ENCODE data around the gene DUSP10. TPM values are rescaled to one million over a fixed set of nuclear protein-coding genes. Genes with fewer than 3 reads are reported as not detected.

The DUSP10 gene
- polyA plus RNA-seq, 1 experiment: 35.9 TPM

GRCh38 chr1:221778535-221779142, 36.8 kb upstream of the DUSP10 start:
- ChIA-PET CTCF (no interaction called here), POLR2A (no interaction called here)
- TF ChIP-seq, protein P1, sequence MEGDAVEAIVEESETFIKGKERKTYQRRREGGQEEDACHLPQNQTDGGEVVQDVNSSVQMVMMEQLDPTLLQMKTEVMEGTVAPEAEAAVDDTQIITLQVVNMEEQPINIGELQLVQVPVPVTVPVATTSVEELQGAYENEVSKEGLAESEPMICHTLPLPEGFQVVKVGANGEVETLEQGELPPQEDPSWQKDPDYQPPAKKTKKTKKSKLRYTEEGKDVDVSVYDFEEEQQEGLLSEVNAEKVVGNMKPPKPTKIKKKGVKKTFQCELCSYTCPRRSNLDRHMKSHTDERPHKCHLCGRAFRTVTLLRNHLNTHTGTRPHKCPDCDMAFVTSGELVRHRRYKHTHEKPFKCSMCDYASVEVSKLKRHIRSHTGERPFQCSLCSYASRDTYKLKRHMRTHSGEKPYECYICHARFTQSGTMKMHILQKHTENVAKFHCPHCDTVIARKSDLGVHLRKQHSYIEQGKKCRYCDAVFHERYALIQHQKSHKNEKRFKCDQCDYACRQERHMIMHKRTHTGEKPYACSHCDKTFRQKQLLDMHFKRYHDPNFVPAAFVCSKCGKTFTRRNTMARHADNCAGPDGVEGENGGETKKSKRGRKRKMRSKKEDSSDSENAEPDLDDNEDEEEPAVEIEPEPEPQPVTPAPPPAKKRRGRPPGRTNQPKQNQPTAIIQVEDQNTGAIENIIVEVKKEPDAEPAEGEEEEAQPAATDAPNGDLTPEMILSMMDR (IDR thresholded peaks at IDR 0.05; ENCODE audit: low read depth, low read length): no peak
- Histone ChIP-seq H3K9me3 (ENCODE audit: control insufficient read depth, insufficient read depth, low read length) (no peaks in the 10 kb centered on the region), H3K27ac (ENCODE audit: low read depth, low read length) (no peak overlapping the region), H3K4me3 (ENCODE audit: low read depth, low read length) (no peak overlapping the region), H3K27me3 (ENCODE audit: control insufficient read depth, insufficient read depth, low read length) (no peaks in the 10 kb centered on the region)
- no peak for DNase-seq (ENCODE audit: low read depth, low spot score)

DNA sequence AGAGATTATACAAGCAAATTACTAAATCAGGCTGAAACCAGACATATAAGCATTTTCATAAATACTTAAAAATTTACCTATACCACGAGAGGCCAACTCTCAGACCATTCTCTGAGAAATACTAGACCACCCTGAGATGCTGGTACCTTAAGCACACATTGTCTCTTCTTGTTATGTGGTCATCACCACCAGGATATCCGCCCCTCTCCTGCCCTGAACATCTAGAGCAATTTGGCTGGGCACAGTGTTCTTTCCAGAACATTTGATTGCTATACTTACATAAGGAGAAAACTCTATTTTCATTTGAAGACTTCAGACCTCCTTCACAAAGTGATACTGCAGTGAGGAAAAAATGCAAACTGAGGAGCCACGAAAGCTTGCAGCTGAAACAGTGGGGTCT, 36.2 kb upstream of the DUSP10 start:
- ChIA-PET CTCF (no interaction called here), POLR2A (no interaction called here)
- H3K4me3 ChIP-seq (ENCODE audit: low read depth, low read length): no peak overlapping the region
- TF ChIP-seq, protein P1 (IDR thresholded peaks at IDR 0.05; ENCODE audit: low read depth, low read length): no peak
- H3K9me3 ChIP-seq (ENCODE audit: control insufficient read depth, insufficient read depth, low read length): no peaks in the 10 kb centered on the region
- no peaks in the 10 kb centered on the region for H3K27me3 ChIP-seq (ENCODE audit: control insufficient read depth, insufficient read depth, low read length)
- H3K27ac ChIP-seq (ENCODE audit: low read depth, low read length): no peak overlapping the region
- no peak for DNase-seq (ENCODE audit: low read depth, low spot score)

GRCh38 chr1:221777431-221778072, 35.7 kb upstream of the DUSP10 start:
- no peak overlapping the region for H3K27ac ChIP-seq (ENCODE audit: low read depth, low read length)
- DNase-seq (ENCODE audit: low read depth, low spot score): no peak
- ChIA-PET POLR2A (no interaction called here), CTCF (no interaction called here)
- H3K27me3 ChIP-seq (ENCODE audit: control insufficient read depth, insufficient read depth, low read length): no peaks in the 10 kb centered on the region
- H3K9me3 ChIP-seq (ENCODE audit: control insufficient read depth, insufficient read depth, low read length): no peaks in the 10 kb centered on the region
- TF ChIP-seq, protein P1 (IDR thresholded peaks at IDR 0.05; ENCODE audit: low read depth, low read length): no peak
- no peak overlapping the region for H3K4me3 ChIP-seq (ENCODE audit: low read depth, low read length)

GRCh38 chr1:221776495-221777301, 34.8 kb upstream of the DUSP10 start:
- DNase-seq (ENCODE audit: low read depth, low spot score): no peak
- ChIA-PET POLR2A (no interaction called here), CTCF (no interaction called here)
- Histone ChIP-seq H3K27ac (ENCODE audit: low read depth, low read length) (no peak overlapping the region), H3K9me3 (ENCODE audit: control insufficient read depth, insufficient read depth, low read length) (no peaks in the 10 kb centered on the region), H3K4me3 (ENCODE audit: low read depth, low read length) (no peak overlapping the region), H3K27me3 (ENCODE audit: control insufficient read depth, insufficient read depth, low read length) (no peaks in the 10 kb centered on the region)
- TF ChIP-seq, protein P1 (IDR thresholded peaks at IDR 0.05; ENCODE audit: low read depth, low read length): no peak

DNA sequence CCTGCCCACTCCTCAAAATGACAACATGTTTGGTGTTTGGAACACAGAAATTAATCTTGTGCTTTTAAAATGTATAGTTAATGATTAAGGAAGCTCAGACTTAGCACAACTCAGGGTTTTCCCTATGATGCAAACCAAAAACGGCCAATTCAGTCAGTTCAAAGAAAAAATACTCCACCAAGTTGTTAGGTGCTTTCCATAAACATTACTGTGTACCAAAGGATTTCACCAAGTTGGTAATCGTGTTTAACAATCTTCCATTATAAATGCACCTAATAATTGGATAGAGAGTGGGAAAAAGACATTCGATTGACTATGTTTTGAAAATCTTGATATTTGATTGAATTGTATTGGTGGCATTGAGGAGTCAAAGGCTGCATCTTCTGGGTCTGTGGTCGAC, 33.3 kb upstream of the DUSP10 start:
- Histone ChIP-seq H3K27me3 (ENCODE audit: control insufficient read depth, insufficient read depth, low read length) (no peaks in the 10 kb centered on the region), H3K4me3 (ENCODE audit: low read depth, low read length) (no peak overlapping the region), H3K9me3 (ENCODE audit: control insufficient read depth, insufficient read depth, low read length) (no peaks in the 10 kb centered on the region), H3K27ac (ENCODE audit: low read depth, low read length) (no peak overlapping the region)
- DNase-seq (ENCODE audit: low read depth, low spot score): no peak
- TF ChIP-seq, protein P1 (IDR thresholded peaks at IDR 0.05; ENCODE audit: low read depth, low read length): no peak
- CTCF ChIA-PET: interaction anchor here (0.6 kb wide), 1 partner anchor 12 kb away, joined by 3 read pairs; no protein-coding TSS in a partner anchor
- POLR2A ChIA-PET: no interaction called here

Data from AG04450 (cell line).